Measurements from ENCODE around the gene ANTXRL.

- TF ChIP-seq POLR2AphosphoS5 (IDR thresholded peaks at IDR 0.05) (no peak), CTCF (IDR thresholded peaks at IDR 0.05) (no peak), EP300 (IDR thresholded peaks at IDR 0.05) (no peak), POLR2A (IDR thresholded peaks at IDR 0.05) (no peak)
These were observed 47.5 kb upstream of the ANTXRL start for GRCh38 chr10:46239247-46239646.

Measured in suprapubic skin (tissue), 4 donors.